ENCODE results near the gene GATAD2B.

GATAD2B gene

DNA sequence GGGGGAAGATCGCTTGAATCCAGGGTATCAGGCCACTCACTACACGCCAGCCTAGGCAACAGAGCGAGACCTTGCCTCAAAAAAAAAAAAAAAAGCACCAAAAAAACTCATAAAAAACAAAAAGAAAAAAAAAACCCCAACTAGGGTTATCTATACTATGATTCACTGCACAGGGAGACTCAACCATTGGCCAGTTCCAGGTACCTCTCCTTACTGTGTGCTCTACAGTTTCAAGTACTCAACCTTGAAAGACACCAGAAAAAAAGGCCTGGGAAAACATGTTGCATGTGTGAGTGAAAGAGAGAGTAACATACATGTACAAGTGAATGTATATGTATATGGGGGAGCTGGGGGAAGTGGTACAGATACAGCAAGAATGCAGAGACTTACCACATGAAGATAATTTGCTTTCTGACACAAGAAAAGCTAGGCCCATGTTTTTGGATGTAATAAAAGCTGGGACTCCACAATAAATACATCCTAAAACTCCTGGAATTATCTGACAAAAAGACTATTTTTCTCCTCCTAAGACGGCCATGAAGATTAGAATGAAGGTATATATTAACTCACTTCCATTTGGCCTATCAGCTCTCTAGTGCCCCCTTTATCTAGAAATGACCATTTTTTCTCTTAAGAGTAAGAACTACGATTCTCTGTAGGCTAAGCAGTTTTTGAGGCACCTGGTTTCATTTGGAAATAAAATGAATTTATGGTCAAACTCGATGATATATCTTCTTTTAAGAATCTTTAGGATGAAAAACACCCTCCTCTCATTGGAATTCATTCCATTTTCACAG, 95.4 kb downstream of the GATAD2B start:
- no peak for DNase-seq

DNA sequence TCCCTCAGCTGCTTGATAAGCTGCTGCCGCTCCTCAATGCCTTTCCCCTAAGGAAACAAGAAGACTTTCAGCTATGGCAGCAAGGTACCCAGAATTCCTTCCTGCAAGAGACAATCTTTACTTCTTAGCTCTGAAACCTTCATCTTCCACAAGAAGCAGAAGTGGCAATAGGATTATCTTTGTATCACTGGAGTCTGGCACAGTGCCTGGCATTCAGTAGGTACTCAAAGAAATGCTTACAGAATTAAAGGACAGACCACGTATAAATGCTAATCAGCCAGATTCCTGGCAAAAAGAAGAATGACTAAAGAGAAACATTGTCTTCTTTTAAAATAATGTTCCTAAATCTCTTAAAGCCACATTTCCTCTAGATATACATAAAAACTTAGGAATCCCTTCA, 103.9 kb downstream of the GATAD2B start:
- DNase-seq, result no peak

DNA sequence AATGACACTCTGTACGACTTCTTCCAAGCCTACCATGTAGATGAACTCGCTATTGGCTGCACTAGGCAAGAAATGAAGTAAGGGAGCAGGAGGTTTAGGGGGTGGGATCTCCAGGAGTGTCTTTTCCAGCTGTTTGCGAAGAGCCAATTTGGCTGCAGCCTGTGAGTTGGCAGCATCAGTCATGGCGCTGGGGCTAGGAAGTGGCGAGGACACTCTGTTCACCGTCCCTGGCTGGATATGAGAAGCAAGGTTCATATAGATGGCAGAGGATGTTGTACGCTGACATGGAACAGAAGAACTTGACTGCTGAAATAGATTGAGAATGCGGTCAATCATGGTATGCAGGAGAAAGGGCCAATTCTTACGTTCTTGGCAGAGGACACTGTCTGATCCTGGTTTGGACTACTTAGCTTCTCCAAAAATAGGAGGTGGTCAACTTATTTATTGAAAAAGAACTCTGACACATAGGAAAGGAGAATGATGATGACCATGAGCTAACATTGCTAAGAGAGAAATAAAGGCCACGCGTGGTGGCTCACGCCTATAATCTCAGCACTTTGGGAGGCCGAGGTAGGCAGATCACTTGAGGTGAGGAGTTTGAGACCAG, 106.4 kb downstream of the GATAD2B start:
- no peak for DNase-seq

DNA sequence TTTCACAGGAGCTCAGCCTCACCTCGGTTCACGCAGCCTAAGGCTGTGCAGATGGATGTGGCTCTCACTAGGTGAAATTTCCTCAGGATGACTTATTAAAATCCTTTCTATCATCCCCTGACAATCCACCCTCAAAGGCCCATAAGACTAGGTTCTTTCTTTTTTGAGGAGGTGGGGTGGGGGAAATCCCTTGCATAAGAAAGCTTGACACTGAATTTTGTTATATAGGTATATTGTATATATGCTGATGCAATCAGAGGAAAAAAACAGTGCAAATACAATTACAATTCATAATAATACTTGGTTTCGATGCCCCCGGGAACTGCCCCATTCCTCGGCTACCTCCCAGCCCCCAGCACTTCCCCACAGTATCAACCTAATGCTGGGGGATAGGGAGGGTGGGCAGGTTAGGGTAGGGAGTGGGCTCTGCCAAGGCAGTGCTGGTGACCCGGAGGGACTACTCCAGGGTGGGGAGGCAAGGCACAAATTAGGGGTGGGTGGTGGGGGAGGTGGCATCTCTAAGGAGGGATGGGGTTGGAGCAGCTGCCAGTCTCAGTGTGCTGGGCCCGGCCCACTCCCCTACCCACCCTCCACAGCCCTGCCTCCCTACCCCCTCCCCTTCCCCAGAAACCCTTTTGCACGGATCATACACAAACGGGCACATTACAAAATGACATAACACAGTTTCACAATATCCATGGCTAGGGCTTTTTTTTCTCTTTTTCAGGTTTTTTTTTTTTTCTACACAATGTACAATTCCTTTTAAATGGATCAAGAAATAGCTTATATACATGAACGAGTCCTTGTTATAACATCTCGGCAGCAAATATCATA, 116.7 kb downstream of the GATAD2B start:
- DNase-seq, result no peak

DNA sequence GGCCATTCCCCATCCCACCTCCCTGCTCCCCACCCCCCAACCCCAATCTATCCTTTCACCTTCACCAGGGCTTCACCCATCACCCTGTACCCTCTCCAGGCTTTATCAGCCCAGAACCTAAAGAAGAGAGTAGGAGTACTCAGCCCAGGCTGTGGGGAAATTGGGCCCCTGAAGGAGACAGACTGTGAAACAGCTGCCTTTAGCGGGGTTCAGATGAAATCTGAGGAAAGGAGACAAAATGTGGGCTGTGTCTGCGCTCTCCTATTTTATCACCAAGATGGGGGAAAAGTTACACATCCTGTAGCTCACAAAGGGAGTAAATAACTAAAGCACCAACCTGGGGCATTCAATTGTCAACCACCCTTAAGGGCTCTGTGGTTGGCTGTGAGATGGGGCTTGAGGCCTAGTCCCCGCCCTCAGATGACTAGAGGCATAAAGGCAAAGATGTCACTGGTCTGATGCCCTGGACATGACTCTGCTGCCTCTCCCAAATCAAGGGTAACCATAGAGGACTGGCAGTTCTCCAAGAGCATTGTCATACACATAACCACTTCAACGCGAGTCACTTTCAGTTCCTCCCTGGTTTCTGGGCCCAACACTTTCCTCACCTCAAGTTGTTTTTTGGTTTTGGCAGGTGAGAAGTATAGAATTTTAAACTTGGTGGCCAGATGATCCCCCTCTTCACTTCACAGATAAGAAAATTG, 117.6 kb downstream of the GATAD2B start:
- DNase-seq, result no peak

DNA sequence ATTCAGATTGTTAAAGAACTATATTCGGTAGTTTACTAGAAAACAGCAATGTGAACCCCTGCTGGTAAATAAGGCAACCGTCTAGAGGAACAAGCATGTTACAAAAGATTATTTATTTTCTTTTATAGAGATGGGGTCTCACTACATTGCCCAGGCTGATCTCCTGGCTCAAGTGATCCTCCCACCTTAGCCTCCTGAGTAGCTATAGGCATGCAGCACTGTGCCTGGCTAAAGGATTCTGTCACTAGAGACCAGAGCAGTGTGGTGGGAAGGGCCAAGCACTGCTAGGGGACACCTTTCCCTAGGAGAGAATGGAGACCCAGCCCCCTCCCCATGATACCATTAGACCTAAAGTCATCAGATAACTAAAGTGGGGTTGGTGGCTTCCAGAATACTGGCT, 118.7 kb downstream of the GATAD2B start:
- DNase-seq, result no peak

DNA sequence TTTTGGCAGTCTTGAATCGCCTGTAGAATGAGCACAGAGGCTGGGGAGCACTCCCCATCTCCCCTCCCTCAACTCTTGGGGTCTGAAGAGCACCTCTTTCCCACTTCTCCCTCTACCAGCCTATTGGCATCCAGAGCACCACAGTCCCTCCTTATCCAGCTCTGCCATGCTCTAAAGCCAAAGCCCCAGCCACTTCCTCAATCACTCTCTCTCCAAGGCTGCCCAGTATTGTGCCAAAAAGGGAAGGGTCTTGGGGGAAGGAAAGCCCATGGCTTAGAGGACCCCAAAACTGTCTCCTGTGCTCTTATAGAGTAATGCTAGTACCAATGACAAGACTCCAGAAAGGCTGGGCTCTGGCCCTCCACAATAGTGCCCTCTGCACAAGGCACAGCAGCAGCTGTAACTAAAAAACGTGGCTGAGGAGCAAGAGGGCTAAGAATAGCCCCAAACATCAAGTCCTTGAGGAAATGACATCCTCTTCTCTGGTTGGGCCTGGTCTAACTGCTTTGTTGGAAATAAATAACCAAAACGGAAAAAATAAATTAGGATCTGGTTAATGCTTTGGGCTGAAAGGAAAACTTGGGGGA, 119.2 kb downstream of the GATAD2B start:
- no peak for DNase-seq

DNA sequence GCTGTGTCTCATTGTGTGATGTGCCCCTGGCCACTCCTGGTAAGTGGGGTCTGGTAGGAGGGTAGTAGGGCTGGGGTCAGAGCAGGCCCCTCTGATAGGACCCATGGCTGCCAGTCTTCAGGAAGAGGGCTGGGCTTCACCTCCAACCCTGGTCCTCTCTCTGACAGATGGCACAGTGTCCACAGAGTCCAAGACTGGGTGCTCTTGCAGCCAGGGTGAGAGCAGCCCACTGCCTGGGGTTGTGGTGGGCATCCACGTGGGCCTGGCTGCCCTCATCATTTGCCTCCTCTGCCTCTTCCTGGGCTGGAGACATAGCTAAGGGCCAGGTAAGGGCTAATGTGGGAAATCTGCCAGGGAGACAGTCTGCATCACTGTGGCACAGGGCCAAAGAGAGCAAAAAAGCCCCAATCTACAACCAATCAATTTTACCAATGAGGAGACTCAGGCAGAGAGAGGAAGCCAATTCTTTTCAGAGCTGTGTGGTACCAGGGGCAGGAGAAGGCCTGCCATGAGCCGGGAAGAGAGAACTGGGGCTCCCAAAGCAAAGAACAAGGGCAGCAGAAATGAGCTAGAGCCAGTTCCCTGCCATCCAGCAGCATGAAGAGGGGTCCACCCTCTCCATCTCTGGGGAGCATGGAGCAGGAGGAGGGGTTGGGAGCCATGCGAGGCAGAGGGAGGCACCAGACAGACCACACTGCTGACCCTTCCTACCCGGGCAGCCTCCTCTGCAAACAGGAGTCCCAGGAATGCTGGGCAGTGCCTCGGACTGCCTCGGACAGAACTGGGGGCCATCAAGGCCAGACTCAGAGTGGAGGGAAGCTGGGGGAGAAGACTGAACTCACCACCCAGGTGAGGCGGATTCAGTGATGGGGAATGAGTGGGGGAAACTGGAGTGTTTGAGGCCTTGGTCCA, 120.7 kb downstream of the GATAD2B start:
- DNase-seq, result no peak

DNA sequence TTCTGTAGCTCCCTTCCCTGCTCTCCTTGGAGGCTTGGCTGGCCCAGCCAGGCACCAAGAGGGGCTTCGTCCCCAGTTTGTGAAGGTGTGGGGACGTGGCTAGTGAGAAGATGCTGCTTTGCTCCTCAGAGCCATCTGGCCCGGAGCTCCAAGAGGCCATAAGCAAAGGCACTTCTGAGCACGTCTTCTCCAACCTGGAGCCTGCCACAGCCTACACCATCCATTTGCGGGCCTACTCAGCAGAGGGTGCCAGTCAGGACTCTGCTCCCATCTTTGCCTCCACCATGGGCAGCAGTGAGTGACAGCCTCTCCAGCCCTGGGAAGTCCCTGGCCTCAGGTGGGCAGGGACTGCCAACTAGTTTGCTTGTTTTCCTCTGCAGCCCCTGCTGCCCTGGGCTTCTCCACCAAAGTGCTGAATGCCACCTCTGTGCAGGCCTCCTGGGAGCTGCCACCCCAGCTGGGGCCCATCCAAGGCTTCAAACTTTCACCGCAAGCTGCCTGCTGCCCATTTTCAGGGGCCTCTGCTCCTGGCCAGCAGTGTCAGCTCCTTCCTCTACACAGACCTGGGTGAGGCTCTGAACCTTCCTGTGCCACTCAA, 121.6 kb downstream of the GATAD2B start:
- no peak for DNase-seq

DNA sequence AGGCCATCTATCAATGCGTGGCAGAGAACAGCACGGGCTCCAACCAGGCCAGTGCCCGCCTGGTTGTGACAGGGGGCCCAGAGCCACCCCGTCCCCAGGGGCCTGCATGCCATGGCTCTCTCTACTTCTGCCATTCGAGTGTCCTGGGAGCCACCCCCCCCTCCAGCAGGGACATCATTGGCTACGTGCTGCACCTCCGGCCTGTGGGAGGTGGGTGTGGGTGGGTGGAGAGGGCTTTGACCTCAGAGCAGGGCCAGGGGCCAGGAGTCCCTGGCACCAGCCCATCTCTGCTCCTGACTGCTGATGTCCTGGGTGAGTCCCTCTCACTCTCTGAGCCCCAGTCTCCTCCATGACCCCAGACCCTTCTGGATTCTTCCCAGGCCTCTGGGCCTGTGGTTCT, 122.3 kb downstream of the GATAD2B start:
- DNase-seq, result no peak

DNA sequence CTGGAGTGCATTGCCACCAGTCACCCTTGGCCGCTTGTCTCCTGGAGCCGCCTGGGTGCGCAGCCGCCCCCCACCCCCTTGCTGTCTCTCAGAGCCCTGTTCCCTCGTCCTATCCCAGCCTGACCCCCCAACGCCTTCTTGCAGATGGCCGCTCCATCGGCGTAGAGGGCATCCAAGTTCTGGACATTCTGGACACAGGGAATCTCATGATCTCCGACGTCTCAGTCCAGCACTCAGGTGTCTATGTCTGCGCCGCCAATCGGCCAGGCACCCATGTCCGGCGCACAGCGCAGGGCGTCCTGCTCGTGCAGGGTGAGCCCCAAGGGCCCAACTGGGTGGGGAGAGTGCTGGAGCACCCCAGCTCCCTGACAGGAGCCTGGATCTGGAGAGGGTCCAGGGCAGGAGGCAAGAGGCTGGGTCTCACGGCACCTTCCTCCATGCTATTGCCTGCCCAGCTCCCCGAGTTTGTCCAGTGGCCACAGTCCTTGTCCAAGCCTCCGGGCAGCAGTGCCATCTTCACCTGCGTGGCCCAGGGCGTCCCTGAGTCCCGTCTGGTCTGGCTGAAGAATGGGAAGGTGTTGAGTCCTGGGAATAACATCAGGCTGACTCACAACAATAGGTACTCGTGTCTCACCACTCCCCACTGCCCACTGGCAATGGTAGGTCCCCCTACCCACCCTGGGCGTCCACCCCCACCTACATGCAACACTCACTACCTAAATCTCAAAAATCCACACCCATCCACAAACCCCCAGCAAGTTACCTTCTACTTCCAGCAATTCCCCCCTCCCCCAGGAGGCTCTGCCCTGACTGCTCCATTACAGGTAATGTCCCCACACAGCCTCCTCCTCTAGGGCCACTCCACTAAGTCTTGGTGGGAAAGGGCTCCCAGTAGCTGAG, 123.0 kb downstream of the GATAD2B start:
- DNase-seq, result no peak

DNA sequence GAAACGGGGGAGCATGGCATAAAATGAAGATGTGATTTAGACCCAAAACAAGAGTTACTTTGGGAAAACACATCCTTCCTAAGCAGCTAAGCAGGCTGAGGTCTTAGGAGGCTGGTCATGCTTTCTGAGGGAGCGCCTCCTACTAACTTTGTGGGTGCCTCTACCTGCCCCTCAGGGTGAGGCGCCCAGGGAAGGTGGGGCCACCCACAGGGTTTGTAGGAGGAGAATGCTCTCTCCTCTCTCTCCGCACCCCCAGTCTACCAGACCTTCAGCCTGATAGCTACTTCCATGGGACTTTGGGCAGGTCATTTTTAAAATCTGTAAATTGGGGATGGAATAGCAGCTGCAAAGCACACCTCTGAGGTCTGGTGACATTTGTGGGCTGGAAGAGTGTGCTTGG, 123.8 kb downstream of the GATAD2B start:
- no peak for DNase-seq

DNA sequence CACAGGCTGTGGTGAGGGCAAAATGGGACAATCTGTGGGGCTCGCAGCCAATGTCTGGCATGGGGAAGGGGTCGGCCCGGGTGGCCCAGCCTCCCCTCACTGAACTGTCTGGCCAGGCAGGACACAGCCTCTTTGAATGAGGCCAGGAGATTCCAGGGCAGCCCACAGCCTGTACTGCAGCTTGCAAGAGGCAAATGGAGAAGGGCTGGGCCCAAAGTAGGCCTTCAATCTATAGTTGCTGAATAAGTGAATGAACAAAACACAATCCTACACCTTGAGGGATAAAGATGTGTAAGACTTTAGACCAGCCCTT, 124.3 kb downstream of the GATAD2B start:
- DNase-seq, result no peak

DNA sequence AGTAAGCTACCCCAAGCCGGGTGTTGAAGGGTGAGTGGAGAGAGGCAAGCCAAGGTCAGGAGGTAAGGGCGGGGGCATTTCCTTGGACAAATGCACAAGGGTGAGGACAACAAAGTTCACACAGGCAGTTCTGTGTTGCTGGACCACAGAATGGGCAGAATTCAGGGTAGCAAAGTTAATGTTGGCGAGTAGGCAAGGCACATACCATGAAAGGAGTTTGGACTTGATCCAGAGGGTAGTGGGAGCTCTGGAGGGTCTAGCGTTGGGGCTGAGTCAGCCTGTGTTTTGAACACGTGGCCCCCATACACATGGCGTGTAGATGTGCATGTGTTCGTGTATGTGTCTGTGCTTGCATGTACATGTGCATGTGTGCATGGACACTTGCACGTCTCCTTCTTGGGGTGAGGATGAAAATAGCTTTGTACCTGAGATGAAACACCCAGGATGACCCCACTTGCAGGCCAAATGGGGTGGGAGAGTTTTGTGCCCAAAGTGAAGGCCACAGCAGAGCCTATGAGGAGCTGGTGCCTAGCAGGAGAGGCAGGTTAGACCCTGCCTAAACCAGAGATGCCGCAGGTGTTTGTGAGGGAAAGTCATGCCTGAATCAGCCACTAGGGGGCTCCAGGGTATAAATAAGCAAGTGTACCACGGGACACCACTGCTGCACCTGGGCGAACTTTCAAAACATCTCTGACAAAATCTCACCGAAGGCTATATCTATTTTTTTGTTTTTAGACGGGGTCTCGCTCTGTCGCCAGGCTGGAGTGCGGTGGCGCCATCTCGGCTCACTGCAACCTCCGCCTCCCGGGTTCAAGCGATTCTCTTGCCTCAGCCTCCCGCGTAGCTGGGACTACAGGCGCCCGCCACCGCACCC, 125.7 kb downstream of the GATAD2B start:
- no peak for DNase-seq

DNA sequence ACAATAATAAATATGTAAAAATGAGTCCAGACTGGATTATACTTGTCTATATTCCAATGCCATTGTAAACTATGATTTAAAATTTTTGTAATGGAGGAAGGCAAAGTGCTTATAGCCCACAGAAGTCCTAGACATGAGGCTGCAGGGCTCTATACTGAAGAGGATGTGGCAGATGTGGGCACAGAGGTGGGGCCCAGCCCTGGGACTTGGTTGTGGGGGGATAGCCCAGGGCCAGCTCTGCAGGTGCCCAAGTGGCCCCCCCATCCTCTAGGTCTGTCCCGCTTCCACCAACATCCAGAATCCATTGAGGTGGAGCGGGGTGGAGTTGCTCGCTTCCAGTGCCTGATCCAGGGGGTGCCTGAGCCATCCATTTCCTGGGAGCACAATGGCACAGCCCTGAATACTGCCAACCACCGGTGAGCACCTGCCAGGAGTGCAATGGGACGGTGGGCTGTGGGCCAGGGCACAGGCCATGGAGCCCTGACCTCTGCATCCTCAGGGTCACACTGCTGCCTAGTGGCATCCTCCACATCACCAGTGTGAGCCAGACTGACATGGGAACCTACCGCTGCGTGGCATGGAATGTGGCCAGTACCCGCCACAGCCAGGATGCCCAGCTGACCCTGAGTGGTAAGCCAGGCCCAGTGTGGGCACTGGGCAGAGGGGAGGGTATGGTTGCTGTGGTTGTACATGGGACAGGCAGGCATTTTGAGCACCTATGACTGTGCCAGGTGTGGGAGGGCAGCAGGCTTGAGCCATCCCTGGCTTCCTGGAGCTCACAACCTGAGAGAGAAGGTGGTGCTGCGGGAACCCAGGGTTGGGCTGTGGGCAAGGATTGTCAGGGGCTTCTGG, 126.6 kb downstream of the GATAD2B start:
- no peak for DNase-seq

DNA sequence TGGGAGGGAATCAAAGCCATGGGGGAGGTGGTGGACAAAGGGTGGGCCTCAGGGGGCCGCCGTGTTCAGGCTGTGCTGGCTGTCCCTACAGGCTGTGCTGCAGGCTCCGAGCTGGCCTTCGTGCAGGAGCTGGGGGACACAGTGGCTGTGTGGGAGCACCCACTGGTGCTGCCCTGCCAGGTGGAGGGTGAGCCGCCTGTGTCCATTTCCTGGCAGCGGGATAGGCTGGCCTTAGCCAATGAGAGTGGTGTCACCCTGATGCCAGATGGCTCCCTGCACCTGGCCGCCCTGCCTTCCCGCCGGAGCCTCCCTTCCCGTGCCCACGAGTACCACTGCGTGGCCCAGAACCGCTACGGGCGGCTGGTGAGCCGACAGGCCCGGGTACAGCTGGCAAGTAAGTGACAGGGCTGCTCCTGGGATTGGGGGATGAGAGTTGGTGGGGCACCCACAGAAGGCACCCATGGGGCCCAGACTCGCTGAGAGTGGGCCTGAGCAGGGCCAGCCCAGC, 127.4 kb downstream of the GATAD2B start:
- DNase-seq, result no peak

DNA sequence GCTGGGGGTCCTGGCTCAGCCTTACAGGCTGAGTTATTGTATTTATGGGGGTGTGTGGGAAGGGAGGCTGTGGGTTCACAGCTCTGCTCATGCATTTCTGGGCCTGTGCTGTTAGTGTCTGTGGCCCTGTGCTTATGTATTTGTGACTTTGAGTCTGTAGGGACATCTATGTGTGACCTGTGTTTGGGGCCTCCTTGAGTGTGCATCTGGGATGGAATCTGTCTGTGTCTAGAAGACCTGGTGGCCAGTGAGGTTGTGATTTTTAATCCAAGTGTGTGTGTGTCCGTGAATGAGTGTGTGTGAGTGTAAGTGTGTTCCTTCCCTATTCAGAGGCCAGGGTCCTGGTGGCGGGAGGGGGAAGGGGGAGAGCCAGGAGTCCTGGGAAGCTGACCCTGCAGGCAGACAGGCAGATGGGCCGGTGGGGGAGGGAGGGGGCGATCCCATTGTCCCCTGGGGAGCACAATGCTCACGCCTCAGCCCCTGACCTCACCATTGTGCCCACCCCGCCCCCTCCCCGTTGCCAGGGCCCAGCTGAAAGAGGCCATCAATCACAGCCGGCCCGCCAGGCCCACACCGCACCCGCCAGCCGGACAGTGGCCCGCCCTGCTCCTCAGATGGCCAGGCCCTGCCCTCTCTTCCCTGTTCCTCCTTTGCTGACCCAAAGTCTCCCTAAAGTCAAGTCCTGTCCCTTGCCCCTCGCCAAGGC, 128.0 kb downstream of the GATAD2B start:
- no peak for DNase-seq

Data from GOT3 (cell line).